ENCODE results near the gene GBP3. TPM values are rescaled to one million over a fixed set of nuclear protein-coding genes. Genes with fewer than 3 reads are reported as not detected.
A peak's percentile ranks its signal among the peaks of the same experiment; 100 is the strongest.

GBP3 gene
- total and polyA plus RNA-seq, 10 of the 15 experiments (the other 5 are each of a cell fraction or from before 2014, with no cell fraction given): 0.21 to 3.1 (median 1.7) TPM

GRCh38 chr1:89064632-89065031, 42.0 kb upstream of the GBP3 start:
- Histone ChIP-seq H3K9ac (ENCODE audit: control insufficient read depth, insufficient read depth, low read length) (peak overlapping the region; percentile 85), H3K36me3 (ENCODE audit: control insufficient read depth in 2 of 2, insufficient read depth in 2 of 2, low read length in 1 of 2) (no peaks in the 10 kb centered on the region; a peak in 1 of 4 replicates), H3K4me2 (ENCODE audit: control insufficient read depth, insufficient read depth) (peak overlapping the region; percentile 82), H2AFZ (ENCODE audit: control insufficient read depth, low read depth, low read length) (peak overlapping the region; percentile 92), H3K9me3 (replicated peaks; ENCODE audit: control insufficient read depth, insufficient read depth, low read length) (no peaks in the 10 kb centered on the region), H3K27me3 (replicated peaks in 1 of 2; ENCODE audit: control insufficient read depth in 2 of 2, insufficient read depth in 2 of 2, low read length in 1 of 2) (no peaks in the 10 kb centered on the region), H3K79me2 (ENCODE audit: control insufficient read depth, insufficient read depth, low read length) (peaks cover 9% of the 10 kb centered on the region), H4K20me1 (ENCODE audit: control insufficient read depth, insufficient read depth) (no peaks in the 10 kb centered on the region), H3K27ac (ENCODE audit: control insufficient read depth, insufficient read depth) (peak overlapping the region; percentile 94), H3K4me1 (ENCODE audit: control insufficient read depth, insufficient read depth, low read length) (no peaks in the 10 kb centered on the region), H3K4me3 (peak overlapping the region; percentile 80)
- POLR2A ChIA-PET: no interaction called here
- intact Hi-C loops (cut with micrococcal nuclease; ENCODE audit: unreplicated experiment): loop anchor here (5.0 kb wide), 1 partner anchor 133 kb away; the partner anchor contains the start of gene GBP4
- SMC1A ChIA-PET (ENCODE audit: uncharacterized antibody, unreplicated experiment): interaction anchor here (1.0 to 2.2 kb wide), 8 partner anchors 11 to 294 kb away, joined by 3 to 9 read pairs (median 4); partner anchors contain the start of gene GBP3
- no TSS peak for BruUV-seq (replicated peaks)
- DNase-seq (ENCODE audit: low read depth, low spot score) (no peak), ATAC-seq (peak; percentile 73), FAIRE-seq (peak; percentile 83)
- WGBS (ENCODE audit: insufficient coverage, insufficient replicate concordance, low lambda C conversion rate, missing lambda C conversion rate): 13% methylated on average over 4 of the region's 4 CpGs
- TF ChIP-seq BMI1 (IDR thresholded peaks at IDR 0.05; ENCODE audit: borderline replicate concordance) (no peak), USF2 (IDR thresholded peaks at IDR 0.05; ENCODE audit: borderline replicate concordance, low read depth, low read length) (no peak), POLR2AphosphoS5 (IDR thresholded peaks at IDR 0.05; ENCODE audit: low read length) (0 out of 2 replicates have a peak, but pooled peaks have one; percentile 5)
- CTCF ChIA-PET: interaction anchor here (1.0 to 1.4 kb wide), 3 partner anchors 21 to 389 kb away, joined by 3 to 4 read pairs (median 4); no protein-coding TSS in a partner anchor
- RAD21 ChIA-PET (ENCODE audit: unreplicated experiment): interaction anchor here (0.9 to 1.2 kb wide), 4 partner anchors 16 to 80 kb away, joined by 3 to 5 read pairs (median 4); no protein-coding TSS in a partner anchor
- in situ Hi-C loops (cut with MboI): no loop called here

DNA sequence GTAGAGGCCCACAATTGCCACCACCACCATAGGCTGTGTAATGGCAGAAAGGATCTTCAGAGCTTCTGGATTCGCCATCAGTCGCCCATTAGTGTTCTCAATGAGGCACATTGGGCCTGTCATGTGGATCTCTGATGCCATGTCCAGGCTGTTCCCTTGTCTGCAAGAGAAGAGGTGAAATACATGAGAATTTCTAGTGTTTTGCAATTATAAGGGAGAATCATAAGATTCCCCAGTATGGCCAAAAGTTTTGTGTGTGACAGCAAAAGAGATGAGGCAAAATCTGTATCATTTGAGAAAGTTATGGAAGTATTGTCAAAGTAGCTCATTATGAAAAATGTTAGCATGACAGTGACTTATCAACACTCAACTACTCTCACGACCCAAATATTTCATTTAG, 40.4 kb upstream of the GBP3 start:
- peak overlapping the region; percentile 35; the same call in 1 of the 2 replicates for H3K4me2 ChIP-seq (ENCODE audit: control insufficient read depth, insufficient read depth)
- 89% methylated on average over 3 of the region's 3 CpGs for WGBS (ENCODE audit: insufficient coverage, insufficient replicate concordance, low lambda C conversion rate, missing lambda C conversion rate)
- peaks cover 1 to 8% of the 10 kb centered on the region in 2 experiments; a peak in 3 of 4 replicates for H3K36me3 ChIP-seq (ENCODE audit: control insufficient read depth in 2 of 2, insufficient read depth in 2 of 2, low read length in 1 of 2)
- FAIRE-seq (no peak), DNase-seq (ENCODE audit: low read depth, low spot score) (no peak), ATAC-seq (no peak)
- no peaks in the 10 kb centered on the region for H3K4me1 ChIP-seq (ENCODE audit: control insufficient read depth, insufficient read depth, low read length)
- H3K79me2 ChIP-seq (ENCODE audit: control insufficient read depth, insufficient read depth, low read length): peaks cover 9% of the 10 kb centered on the region
- ChIA-PET RAD21 (ENCODE audit: unreplicated experiment) (interaction anchor here (1.0 kb wide), 1 partner anchor 135 kb away, joined by 3 read pairs; the partner anchor contains the start of gene GBP4), CTCF (interaction anchor here (1.0 to 1.1 kb wide), 2 partner anchors 23 to 79 kb away, joined by 3 to 6 read pairs; no protein-coding TSS in a partner anchor), POLR2A (no interaction called here), SMC1A (ENCODE audit: uncharacterized antibody, unreplicated experiment) (no interaction called here)
- intact Hi-C loops (cut with micrococcal nuclease; ENCODE audit: unreplicated experiment): loop anchor here (5.0 kb wide), 1 partner anchor 134 kb away; the partner anchor contains the start of gene GBP4
- in situ Hi-C loops (cut with MboI): no loop called here
- no peak for TF ChIP-seq STAT3 (IDR thresholded peaks at IDR 0.05; ENCODE audit: low read depth, low read length)
- no peak for TF ChIP-seq BHLHE40 (IDR thresholded peaks at IDR 0.05; ENCODE audit: borderline replicate concordance in 1 of 2, low read depth in 2 of 2, low read length in 1 of 2)
- no peak for TF ChIP-seq NKRF (conservative IDR thresholded peaks at IDR 0.05)
- no peak for TF ChIP-seq IKZF1 (conservative IDR thresholded peaks at IDR 0.05)
- TF ChIP-seq KLF5 (IDR thresholded peaks at IDR 0.05; ENCODE audit: partially characterized antibody): no peak
- no peak for TF ChIP-seq WRNIP1 (IDR thresholded peaks at IDR 0.05; ENCODE audit: borderline replicate concordance, low read depth, low read length)
- TF ChIP-seq CHD1 (IDR thresholded peaks at IDR 0.05; ENCODE audit: low read depth, low read length): no peak
- no peak overlapping the region for H2AFZ ChIP-seq (ENCODE audit: control insufficient read depth, low read depth, low read length)
- no peak overlapping the region for H3K4me3 ChIP-seq
- H4K20me1 ChIP-seq (ENCODE audit: control insufficient read depth, insufficient read depth): no peaks in the 10 kb centered on the region; the same call in 1 of the 2 replicates
- no peaks in the 10 kb centered on the region for H3K27me3 ChIP-seq (replicated peaks in 1 of 2; ENCODE audit: control insufficient read depth in 2 of 2, insufficient read depth in 2 of 2, low read length in 1 of 2)
- no peaks in the 10 kb centered on the region for H3K9me3 ChIP-seq (replicated peaks; ENCODE audit: control insufficient read depth, insufficient read depth, low read length)
- BruUV-seq (replicated peaks): no TSS peak
- H3K9ac ChIP-seq (ENCODE audit: control insufficient read depth, insufficient read depth, low read length): no peak overlapping the region
- no peak overlapping the region for H3K27ac ChIP-seq (ENCODE audit: control insufficient read depth, insufficient read depth)
